Stimulated activated CD4-positive, alpha-beta T cell treated with anti-CD3 and anti-CD28 coated beads, Interleukin-12 subunit alpha, Interleukin-12 subunit beta, amount 100 ng/mL, for 24 hours (primary cell): Measurements from ENCODE around the gene ELF1.
"Not testable (repeated sequence)": the region's sequence is repeated elsewhere in the genome, so short reads cannot be mapped to it uniquely, and the experiment has no call there.

Experiments used
- DNase-seq, 2 experiments: peaks; one replicate each; pipeline ENCODE4 v3.0.0-alpha.2; 2020; ENCODE audit warnings: low read depth in 2 of 2

Gene ELF1

GRCh38 chr13:41042419-41042818, 23.3 kb upstream of the ELF1 start:
- DNase-seq, result not testable (repeated sequence)

DNA sequence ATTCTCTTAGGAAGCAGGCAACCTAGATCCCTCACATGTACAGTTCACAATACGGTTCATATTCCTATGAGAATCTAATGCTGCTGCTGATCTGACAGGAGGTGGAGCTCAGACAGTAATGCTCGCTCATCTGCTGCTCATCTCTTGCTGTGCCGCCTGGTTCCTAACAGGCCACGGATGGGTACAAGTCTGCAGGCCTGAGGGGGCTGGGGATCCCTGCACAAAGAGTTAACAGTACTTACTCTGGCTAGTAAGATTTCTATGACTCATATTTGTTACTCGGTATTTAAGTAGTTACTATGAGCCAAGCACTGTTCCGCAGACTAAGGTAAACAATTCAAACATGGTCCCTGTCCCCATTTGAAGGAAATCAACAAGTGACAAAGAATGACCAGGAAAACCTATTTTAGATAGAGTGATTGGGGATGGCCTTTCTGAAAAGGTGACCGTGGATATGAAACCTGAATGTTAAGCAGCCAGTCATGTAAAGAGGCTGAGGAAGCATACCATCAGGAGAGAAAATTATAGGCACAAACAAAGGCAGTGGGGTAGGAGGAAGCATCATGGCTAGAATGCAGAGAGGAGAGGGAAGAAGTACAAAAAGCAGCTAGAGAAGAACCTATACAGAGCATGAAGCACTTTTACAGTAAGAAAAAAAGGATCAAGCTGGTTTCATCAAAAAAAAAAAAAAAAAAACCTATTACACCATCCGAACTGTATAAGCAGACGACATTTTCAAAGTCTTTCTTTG, 21.6 kb upstream of the ELF1 start:
- DNase-seq, result no peak

GRCh38 chr13:41039746-41040145, 20.6 kb upstream of the ELF1 start:
- no peak for DNase-seq

GRCh38 chr13:41036557-41036956, 17.4 kb upstream of the ELF1 start:
- DNase-seq, result not testable (repeated sequence)

DNA sequence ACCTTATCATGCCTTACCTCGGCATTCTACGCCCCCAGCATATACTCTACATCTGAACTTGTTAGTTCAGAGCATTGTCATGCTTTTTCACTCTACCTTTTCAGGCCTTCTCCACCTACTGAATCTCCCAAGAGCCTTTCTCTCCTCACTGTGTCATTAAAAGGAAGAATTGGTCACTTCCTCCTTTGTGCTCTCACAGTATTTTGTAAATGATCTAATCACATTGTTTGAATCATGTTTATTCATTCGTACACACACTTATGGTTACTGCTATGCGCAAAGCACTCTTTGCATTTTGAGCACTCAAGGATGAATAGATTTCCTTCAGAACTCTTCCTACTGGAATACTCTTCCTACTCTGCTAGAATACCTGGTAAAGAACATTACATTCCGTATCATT, 15.8 kb upstream of the ELF1 start:
- DNase-seq, result no peak

- no peak for DNase-seq
These were observed 15.3 kb upstream of the ELF1 start for GRCh38 chr13:41034382-41034781.

GRCh38 chr13:41032691-41033376, 13.7 kb upstream of the ELF1 start:
- no peak for DNase-seq

DNA sequence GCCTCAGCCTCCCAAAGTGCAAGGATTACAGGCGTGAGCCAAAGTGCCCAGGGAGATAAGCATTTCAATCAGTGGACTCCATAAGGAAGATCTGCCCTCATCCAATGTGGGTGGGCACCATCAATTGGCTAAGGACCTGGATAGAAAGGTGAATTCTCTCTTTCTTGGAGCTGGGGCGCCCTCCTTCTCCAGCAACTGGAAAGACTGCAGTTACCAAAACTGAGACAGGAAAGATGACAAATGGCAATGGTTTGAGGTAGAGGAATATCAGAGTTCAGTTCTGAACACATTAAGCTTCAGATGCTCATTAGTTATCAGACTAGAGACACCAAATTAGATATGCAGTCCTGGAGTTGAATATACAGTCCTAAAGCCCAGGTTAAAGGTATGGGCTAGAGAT, 10.5 kb upstream of the ELF1 start:
- DNase-seq, result no peak

DNA sequence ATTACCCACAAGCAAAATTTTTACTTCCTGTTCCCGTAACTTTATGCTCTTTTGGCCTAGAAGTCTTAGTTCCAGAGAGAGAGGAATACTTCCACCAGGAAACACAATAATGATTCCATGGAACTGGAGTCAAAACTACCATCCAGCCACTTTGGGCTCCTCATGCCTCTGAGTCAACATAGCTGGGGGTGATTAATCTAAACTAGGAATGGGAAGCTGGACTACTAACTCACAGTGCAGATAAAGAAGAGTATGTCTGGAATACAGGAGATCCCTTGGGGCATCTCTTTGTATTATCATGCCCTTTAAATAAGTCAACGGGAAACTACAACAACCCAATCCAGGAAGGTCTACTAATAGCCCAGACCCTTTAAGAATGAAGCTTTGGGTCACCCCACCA, 8.9 kb upstream of the ELF1 start:
- no peak for DNase-seq

DNA sequence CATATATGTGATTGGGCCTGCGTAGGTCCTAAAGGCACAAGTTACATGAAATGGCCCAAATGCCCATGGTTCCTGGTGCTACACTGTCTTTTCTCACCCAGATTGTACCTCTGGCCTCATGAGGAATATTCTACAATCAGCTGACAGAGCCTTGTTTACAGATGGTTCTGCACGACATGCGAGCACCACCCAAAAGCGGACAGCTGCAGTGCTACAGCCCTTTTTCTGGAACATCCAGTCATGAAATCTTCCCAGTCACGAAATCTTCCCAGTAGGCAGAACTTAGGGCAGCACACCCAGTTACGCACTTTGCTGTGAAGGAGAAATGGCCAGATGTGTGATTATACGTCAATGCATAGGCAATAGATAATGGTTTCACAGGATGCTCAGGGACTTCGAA, 7.7 kb upstream of the ELF1 start:
- no peak for DNase-seq

GRCh38 chr13:41025518-41025917, 6.4 kb upstream of the ELF1 start:
- DNase-seq, result no peak

DNA sequence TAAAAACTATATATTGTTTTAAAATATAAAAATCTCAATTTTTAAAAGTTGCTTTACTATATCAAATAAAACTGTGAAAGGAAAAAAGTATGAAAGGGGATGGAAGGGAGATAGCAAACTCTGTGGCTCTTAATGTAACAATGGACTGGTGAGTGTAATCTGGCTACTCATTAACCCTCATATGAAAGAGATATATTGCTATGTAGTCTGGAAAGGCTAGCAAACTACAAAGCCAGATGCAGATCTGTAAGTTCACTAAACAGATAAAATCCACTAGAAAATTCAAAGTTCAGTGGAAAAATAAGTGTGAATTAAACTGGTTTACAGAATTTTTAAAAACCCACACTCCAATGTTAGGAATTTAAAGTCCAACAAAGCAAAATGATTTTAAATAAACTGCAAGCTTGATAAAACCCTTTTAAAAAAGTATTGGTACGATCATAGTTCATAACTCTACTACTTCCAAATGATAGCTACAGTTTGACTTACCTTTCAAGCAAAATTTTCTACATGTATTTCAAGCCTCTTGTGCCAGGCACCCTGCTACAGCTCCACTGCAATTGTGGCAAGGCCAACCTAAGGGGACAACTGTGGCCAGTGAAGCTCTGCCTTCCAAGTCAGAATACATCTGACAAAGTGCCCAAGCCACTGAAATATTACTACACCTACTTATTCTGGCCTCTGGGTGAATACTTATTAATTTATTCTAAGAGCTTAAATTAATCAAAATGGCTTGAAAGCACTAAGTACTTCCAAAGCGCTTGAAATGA, 647 bp upstream of the ELF1 start:
- no peak for DNase-seq

DNA sequence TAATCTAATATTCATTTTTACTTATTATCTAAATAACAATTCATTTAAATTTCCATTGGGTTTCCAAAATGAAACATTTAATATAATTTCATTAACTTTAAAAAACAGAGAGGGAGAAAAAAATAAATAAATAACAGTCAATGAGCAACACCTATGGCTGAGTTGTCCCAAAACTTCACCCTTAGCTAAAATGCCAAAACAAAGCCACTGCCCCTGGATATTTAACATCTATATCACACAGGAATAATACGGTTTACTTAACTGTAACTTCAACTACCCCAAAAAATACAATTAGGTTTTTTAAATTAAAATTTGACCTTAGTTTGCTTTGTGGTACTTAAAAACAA, 541 bp downstream of the ELF1 start:
- DNase-seq, result no peak

DNA sequence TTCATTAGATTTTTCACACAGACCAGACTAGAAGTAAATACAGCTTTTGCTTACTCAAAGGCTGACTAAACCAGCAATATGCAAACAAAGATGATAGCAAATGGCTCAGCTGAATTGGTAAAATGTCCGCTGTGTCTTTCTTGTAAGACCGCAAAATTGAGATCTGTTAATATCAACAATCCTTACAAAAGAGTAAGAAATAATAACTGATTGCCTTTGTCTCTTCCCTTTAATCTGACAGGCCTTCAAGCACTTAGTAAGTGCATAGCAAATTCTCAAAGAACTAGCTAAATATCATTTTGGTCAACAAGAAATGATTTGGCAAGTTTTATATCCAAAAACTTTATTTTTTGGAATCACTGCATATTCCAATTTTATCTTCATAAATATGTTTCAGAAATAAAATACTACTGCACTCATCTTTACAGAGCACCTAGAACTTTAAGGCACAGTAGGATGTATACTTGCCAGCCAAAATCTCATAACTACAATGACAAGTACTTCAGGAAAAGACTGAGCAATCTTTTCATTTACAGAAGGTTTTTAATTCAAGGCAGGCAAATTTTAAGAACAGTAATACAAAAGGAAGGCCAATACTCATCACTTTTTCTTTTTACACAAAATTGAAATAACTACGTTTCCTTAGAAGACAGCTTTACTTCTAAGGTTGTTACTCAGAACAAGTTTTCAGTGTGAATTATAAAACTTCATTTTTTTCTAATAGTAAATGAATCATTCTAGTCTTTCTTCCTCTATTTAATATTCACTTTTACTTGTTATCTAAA, 1.1 kb downstream of the ELF1 start:
- DNase-seq, result no peak

- DNase-seq, result no peak
These were observed 2.0 kb downstream of the ELF1 start for GRCh38 chr13:41017159-41017558.

DNA sequence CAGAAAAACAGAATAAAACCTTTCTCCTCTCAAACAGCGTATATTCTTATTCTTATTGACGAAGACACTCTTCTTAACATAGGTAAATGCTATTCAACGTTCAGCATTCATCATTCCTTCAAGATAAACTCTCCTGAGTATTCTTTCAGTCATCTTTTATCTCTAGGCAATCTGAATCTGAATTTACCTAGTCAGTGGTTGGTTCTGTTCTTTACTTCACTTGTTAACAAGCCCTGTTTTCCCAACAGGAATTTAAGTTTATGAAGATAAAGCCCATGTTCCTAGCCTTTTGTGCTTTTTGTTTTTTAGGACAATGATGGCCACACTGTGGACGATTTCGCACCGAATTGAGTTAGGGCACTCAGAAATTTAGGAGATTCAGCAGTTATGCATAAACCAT, 3.2 kb downstream of the ELF1 start:
- no peak for DNase-seq

- DNase-seq, result no peak
These were observed 5.3 kb downstream of the ELF1 start for GRCh38 chr13:41013835-41014234.

- no peak for DNase-seq
These were observed 6.6 kb downstream of the ELF1 start for GRCh38 chr13:41012536-41012935.

- no peak for DNase-seq
These were observed 7.6 kb downstream of the ELF1 start for GRCh38 chr13:41011382-41011956.

DNA sequence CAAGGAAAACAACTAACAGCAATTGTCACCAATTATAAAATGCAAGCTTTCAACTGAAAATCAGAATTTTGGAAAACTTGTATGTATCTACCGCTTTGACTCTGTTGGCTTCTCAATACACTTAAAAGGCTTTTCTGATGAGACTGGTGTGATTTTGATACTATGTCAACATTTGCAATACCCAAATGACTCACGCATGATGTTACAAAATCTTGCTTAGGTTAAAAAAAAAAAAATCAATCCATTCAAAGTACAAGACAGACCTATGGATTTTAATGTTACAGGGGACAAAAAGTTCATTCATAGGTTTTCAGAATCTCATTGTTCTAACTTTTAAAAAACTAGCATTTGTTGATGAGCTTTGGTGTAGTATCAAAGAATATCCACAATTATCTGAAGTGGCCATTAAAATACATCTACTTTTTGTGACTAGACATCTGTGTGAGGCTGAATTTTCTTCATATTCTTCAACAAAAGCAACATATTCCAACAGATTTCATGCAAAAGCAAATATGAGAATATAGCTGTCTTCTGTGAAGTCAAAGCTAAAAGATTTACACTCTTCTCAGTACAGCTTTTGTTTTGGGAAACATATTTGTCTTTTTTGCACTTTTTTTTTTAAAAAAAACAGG, 10.7 kb downstream of the ELF1 start:
- no peak for DNase-seq

DNA sequence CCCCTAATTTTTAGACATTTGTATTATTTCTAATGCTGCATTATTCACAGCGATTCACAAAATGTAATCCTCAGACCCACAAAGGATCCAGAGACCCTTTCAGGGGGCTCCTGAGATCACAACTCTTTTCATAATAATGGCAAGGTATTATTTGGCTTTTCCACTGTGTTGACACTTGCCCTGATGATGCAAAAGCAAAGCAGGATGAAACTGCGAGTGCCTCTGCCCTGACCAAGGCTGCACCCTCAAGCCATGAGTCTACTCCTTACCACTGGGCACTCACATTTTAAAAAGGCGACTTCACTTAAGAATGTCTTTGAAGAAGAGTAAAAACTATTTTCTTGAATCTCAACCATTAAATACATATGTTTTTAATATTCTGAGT, 11.4 kb downstream of the ELF1 start:
- DNase-seq, result no peak
